Panc1 (cell line): ENCODE results near the gene NBEAL2. TPM values are rescaled to one million over a fixed set of nuclear protein-coding genes. Genes with fewer than 3 reads are reported as not detected.

Source experiments
- ATAC-seq: fragments of 200-7000 bp; cut with Tn5 transposase; 2 replicates; pipeline ENCODE4 v1.9.1; 2020; ENCODE audit warnings: mild to moderate bottlenecking, moderate library complexity
- BruUV-seq: library from RNA; stranded (reverse); fragments of 400-500 nt; replicated peaks from 2 replicates; lab custom pipeline; 2021; lab: Mats Ljungman, UMichigan
- CTCF ChIA-PET: fragments of 300-600 bp; sonication (Branson Sonifier 250); formaldehyde crosslinking; loops from one replicate; lab custom pipeline; 2022; ENCODE audit warnings: antibody characterized with exemption; lab: Charles Lee
- POLR2A ChIA-PET: fragments of 300-600 bp; sonication (Branson Sonifier 250); formaldehyde crosslinking; loops from one replicate; lab custom pipeline; 2022; ENCODE audit warnings: antibody characterized with exemption; lab: Charles Lee
- DNase-seq: peaks from one replicate; pipeline ENCODE4 v3.0.0-alpha.2; 2010; ENCODE audit warnings: low read depth, low spot score
- H3K27ac ChIP-seq: 2 replicates; pipeline ENCODE4 v1.5.1; 2011; ENCODE audit warnings: mild to moderate bottlenecking, low read length, inconsistent platforms
- H3K27me3 ChIP-seq: fragments of 200-500 bp; sonication (Bioruptor generic); 2 replicates; pipeline ENCODE4 v1.6.0; 2014; ENCODE audit warnings: low read length, inconsistent platforms; ENCODE audit not compliant: control insufficient read depth, insufficient read depth
- H3K36me3 ChIP-seq: fragments of 200-500 bp; sonication (Bioruptor generic); 2 replicates; pipeline ENCODE4 v1.5.1; 2014; ENCODE audit warnings: inconsistent platforms, mild to moderate bottlenecking, low read length, moderate library complexity; ENCODE audit not compliant: control insufficient read depth, insufficient read depth
- H3K4me1 ChIP-seq: 2 replicates; pipeline ENCODE4 v1.5.1; 2011; ENCODE audit warnings: inconsistent platforms, mild to moderate bottlenecking, low read length, moderate library complexity; ENCODE audit not compliant: control insufficient read depth, insufficient read depth
- H3K4me3 ChIP-seq, 2 experiments: 2 replicates each; pipeline ENCODE4 v1.5.1; 2011 to 2012; ENCODE audit warnings: low read depth in 2 of 2, low read length in 2 of 2, mild to moderate bottlenecking in 2 of 2, inconsistent platforms in 1 of 2, moderate library complexity in 1 of 2
- H3K9me3 ChIP-seq: fragments of 200-500 bp; sonication (Bioruptor generic); 2 replicates; pipeline ENCODE4 v1.5.1; 2014; ENCODE audit warnings: low read depth, mild to moderate bottlenecking, inconsistent platforms, low read length, moderate library complexity; ENCODE audit not compliant: control insufficient read depth, insufficient read depth
- CTCF ChIP-seq: fragments of 450-650 bp; IDR thresholded peaks from 2 replicates; pipeline ENCODE4 v1.5.1; 2017; ENCODE audit warnings: mild to moderate bottlenecking
- POLR2AphosphoS5 ChIP-seq: IDR thresholded peaks from 2 replicates; pipeline ENCODE4 v1.6.1; 2012; ENCODE audit warnings: mild to moderate bottlenecking, low read depth, low read length, moderate library complexity
- REST ChIP-seq, 2 experiments: IDR thresholded peaks; 2 replicates each; pipeline ENCODE4 v1.6.1; 2011 to 2012; ENCODE audit warnings: low read depth in 2 of 2, control low read depth in 1 of 2, low read length in 1 of 2, mild to moderate bottlenecking in 1 of 2, moderate library complexity in 1 of 2; ENCODE audit not compliant: insufficient read depth in 1 of 2
- SIN3A ChIP-seq: IDR thresholded peaks from 2 replicates; pipeline ENCODE4 v1.6.1; 2012; ENCODE audit warnings: low read depth, mild to moderate bottlenecking, low read length, moderate library complexity, borderline replicate concordance; ENCODE audit not compliant: insufficient read depth
- TCF7L2 ChIP-seq: IDR thresholded peaks from 2 replicates; pipeline ENCODE4 v1.6.1; 2011; ENCODE audit warnings: mild to moderate bottlenecking, low read depth, low read length, inconsistent platforms
- in situ Hi-C: cut with HindIII; loops from 2 replicates; pipeline ENCODE4 v1.10.0; 2016; ENCODE audit warnings: low sequenced_read_pairs, low pct_unique_long_range_greater_than_20kb
- intact Hi-C: fragments of 100-400 bp; cut with micrococcal nuclease; formaldehyde crosslinking; loops from one replicate; pipeline ENCODE4 v1.10.0; 2022; ENCODE audit not compliant: unreplicated experiment
- total RNA-seq: library from RNA; stranded (reverse); gene quantifications from one replicate; pipeline ENCODE4 v1.2.1, GENCODE V29; 2021; ENCODE audit not compliant: unreplicated experiment

NBEAL2 gene
- total RNA-seq, 1 experiment from 2014 or later = 38.8 TPM

- Histone ChIP-seq H3K36me3 (peaks cover 3% of the 10 kb centered on the region), H3K9me3 (no peaks in the 10 kb centered on the region), H3K27ac (peak within 1 kb of the TSS; percentile 90), H3K4me1 (peaks cover 10% of the 10 kb centered on the region), H3K27me3 (no peaks in the 10 kb centered on the region), H3K4me3 (peak within 1 kb of the TSS; percentile 84 to 90)
- ATAC-seq (peak; percentile 92), DNase-seq (peak; percentile 88)
- no TSS peak for BruUV-seq
- ChIA-PET CTCF (interaction anchor here (0.6 kb wide), 2 partner anchors 313 to 481 kb away, joined by 4 to 9 read pairs; no protein-coding TSS in a partner anchor), POLR2A (interaction anchor here (0.5 to 0.7 kb wide), 7 partner anchors 10 to 1113 kb away, joined by 3 to 9 read pairs (median 5); no protein-coding TSS in a partner anchor)
- intact Hi-C loops = no loop called here
- TF ChIP-seq CTCF = no peak
- no peak; the same call in 1 of the 2 replicates for TF ChIP-seq SIN3A
- peak; percentile 78 for TF ChIP-seq POLR2AphosphoS5
- no peak for TF ChIP-seq REST (IDR thresholded peaks at IDR 0.05; ENCODE audit: insufficient read depth in 1 of 2, low read depth in 2 of 2, low read length in 1 of 2)
- TF ChIP-seq TCF7L2 = no peak
- in situ Hi-C loops = no loop called here
Observed at GRCh38 chr3:46976326-46977190, 2.9 kb upstream of the NBEAL2 start, which contains the start of gene CCDC12. Gene CCDC12 (minus strand): TSS chr3:46976745. CDS start chr3:46976732, 13 bp downstream.

- no TSS peak for BruUV-seq
- TF ChIP-seq TCF7L2 = no peak
- no peak for TF ChIP-seq SIN3A
- TF ChIP-seq REST (IDR thresholded peaks at IDR 0.05; ENCODE audit: insufficient read depth in 1 of 2, low read depth in 2 of 2, low read length in 1 of 2) = no peak
- no peak for TF ChIP-seq POLR2AphosphoS5
- no peak for TF ChIP-seq CTCF
- CTCF ChIA-PET = no interaction called here
- no peak for DNase-seq
- in situ Hi-C loops = no loop called here
- Histone ChIP-seq H3K27ac (peak overlapping the region; percentile 86), H3K36me3 (peaks cover 3% of the 10 kb centered on the region), H3K4me1 (peaks cover 9% of the 10 kb centered on the region), H3K27me3 (no peaks in the 10 kb centered on the region), H3K9me3 (no peaks in the 10 kb centered on the region), H3K4me3 (no peak overlapping the region)
- intact Hi-C loops = no loop called here
- POLR2A ChIA-PET = no interaction called here
- no peak for ATAC-seq
Observed at GRCh38 chr3:46977811-46978195, 1.7 kb upstream of the NBEAL2 start.
